ENCODE data around the gene TOMM22. TPM values are rescaled to one million over a fixed set of nuclear protein-coding genes. Genes with fewer than 3 reads are reported as not detected.

TOMM22 gene
- total RNA-seq, 4 donors from 2014 or later, result 39.4 to 61.3 (median 45.8) TPM

DNA sequence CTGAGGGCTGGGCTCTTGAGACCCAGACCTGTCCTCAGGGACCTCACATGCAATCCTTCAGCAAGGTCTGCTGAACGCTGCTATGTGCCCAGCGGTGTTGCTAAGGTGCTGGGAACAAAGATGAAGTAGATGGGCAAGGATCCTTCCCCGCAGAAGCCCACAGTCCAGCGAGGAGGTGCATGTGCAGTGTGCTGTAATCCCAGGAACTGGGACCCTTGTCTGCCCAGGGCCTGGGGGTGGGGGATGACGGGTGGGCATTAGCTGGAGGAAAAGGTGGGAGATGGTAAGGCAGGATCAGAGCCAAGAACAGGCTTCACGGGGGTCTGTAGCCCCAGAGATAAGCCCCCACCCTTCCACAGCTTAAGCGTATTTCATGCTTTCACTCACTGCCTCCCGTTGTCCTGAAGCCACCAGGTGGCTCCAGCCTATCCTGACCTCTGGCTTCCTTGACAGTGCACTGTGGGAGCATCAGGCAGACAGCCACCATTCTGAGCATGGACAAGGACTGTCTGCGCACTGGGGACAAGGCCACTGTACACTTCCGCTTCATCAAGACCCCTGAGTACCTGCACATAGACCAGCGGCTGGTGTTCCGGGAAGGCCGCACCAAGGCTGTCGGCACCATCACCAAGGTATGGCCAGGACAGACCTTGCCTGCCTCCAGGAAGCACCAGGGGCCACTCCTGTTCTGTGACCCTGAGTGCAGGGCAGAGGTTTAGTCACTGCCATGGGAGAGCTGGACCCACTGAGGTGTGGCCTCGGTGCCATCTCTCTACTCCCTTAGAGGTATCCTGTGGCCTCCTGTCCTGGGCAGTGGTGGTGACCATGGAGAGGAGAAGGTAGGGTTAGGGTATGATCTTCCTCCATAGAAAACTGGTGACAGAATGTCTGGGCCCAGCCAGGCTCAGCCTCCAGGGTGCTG lies 46.0 kb downstream of the TOMM22 start:
- Histone ChIP-seq H3K4me1 (peaks cover 1 to 11% of the 10 kb centered on the region in 2 donors), H3K27ac (no peak overlapping the region), H3K4me3 (replicated peaks in 1 of 3) (no peak overlapping the region), H3K36me3 (peaks cover 74 to 89% of the 10 kb centered on the region in 2 donors), H3K9me3 (no peaks in the 10 kb centered on the region), H3K27me3 (no peaks in the 10 kb centered on the region)
- WGBS, 2 donors, result 92 to 98% methylated on average over 9 to 12 of the region's 15 CpGs
- no peak for DNase-seq
- intact Hi-C loops (cut with DNase I), result no loop called here
- TF ChIP-seq, protein P1, sequence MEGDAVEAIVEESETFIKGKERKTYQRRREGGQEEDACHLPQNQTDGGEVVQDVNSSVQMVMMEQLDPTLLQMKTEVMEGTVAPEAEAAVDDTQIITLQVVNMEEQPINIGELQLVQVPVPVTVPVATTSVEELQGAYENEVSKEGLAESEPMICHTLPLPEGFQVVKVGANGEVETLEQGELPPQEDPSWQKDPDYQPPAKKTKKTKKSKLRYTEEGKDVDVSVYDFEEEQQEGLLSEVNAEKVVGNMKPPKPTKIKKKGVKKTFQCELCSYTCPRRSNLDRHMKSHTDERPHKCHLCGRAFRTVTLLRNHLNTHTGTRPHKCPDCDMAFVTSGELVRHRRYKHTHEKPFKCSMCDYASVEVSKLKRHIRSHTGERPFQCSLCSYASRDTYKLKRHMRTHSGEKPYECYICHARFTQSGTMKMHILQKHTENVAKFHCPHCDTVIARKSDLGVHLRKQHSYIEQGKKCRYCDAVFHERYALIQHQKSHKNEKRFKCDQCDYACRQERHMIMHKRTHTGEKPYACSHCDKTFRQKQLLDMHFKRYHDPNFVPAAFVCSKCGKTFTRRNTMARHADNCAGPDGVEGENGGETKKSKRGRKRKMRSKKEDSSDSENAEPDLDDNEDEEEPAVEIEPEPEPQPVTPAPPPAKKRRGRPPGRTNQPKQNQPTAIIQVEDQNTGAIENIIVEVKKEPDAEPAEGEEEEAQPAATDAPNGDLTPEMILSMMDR (IDR thresholded peaks at IDR 0.05), result no peak
- no peak for TF ChIP-seq POLR2A (IDR thresholded peaks at IDR 0.05)

GRCh38 chr22:38728871-38729796 lies 47.4 kb downstream of the TOMM22 start:
- TF ChIP-seq POLR2A (IDR thresholded peaks at IDR 0.05), result no peak
- TF ChIP-seq, protein P1 (IDR thresholded peaks at IDR 0.05), result no peak
- H3K27ac ChIP-seq, result no peak overlapping the region
- no peak overlapping the region for H3K4me3 ChIP-seq (replicated peaks in 1 of 3)
- no peaks in the 10 kb centered on the region for H3K27me3 ChIP-seq
- H3K4me1 ChIP-seq, result peaks cover 13 to 24% of the 10 kb centered on the region in 2 donors
- 95 to 97% methylated on average over 14 to 17 of the region's 18 CpGs for WGBS, 2 donors
- peaks cover 63 to 76% of the 10 kb centered on the region in 2 donors for H3K36me3 ChIP-seq
- no peaks in the 10 kb centered on the region for H3K9me3 ChIP-seq
- DNase-seq, result no peak
- intact Hi-C loops (cut with DNase I), result no loop called here

DNA sequence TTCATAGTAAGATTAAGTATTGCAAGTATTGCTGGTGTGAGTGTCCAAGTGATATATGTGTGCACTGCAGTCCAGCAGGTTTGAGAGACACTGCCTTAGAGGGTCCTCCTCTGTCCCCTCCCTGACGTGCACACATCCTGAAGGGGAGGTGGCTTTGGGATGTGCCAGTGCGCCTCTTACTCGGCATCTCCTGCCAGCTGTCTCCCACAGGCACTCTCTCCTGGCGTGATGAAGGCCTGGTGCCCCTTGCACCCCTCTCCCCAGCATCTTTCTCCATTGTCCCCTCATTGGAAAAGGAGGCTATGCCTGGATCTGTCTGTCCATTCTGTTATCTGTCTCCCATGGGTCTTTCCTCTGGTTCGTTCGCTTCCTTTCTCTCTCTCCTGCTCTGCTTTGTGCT lies 48.2 kb downstream of the TOMM22 start:
- H3K4me3 ChIP-seq (replicated peaks in 1 of 3), result no peak overlapping the region
- no peaks in the 10 kb centered on the region for H3K9me3 ChIP-seq
- DNase-seq, result no peak
- TF ChIP-seq, protein P1 (IDR thresholded peaks at IDR 0.05), result no peak
- no peak for TF ChIP-seq POLR2A (IDR thresholded peaks at IDR 0.05)
- H3K36me3 ChIP-seq, result peaks cover 59 to 68% of the 10 kb centered on the region in 2 donors
- H3K27me3 ChIP-seq, result no peaks in the 10 kb centered on the region
- H3K27ac ChIP-seq, result no peak overlapping the region
- 89 to 96% methylated on average over 6 of the region's 6 CpGs for WGBS, 2 donors
- intact Hi-C loops (cut with DNase I), result no loop called here
- H3K4me1 ChIP-seq, result peaks cover 22 to 32% of the 10 kb centered on the region in 2 donors

DNA sequence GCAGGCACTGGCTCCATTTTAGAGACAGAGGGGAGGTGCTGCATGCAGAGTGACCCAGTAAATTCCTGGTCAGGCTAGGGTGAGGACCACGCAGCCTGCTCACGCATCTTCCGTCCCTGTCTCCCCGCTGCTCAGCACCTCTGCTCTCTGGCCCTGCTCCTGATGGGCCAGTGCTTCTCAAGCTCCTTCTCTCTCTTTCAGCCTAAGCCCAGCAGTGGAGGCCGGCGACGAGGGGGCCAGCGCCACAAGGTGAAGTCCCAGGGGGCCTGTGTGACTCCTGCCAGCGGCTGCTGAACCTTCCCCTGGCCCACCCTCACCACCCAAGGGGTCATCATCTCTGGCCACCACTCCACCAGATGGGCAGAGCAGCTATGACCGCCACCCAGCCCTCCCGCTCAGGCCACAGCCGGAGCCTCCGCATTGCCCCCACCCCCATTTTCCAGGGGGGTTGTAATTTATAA lies 48.7 kb downstream of the TOMM22 start:
- H3K27ac ChIP-seq, result no peak overlapping the region
- WGBS, 2 donors, result 95 to 98% methylated on average over 13 of the region's 13 CpGs
- intact Hi-C loops (cut with DNase I), result no loop called here

More for the DNA sequence above, 48.7 kb downstream of the TOMM22 start:
- Histone ChIP-seq H3K4me1 (peaks cover 22 to 37% of the 10 kb centered on the region in 2 donors), H3K9me3 (no peaks in the 10 kb centered on the region), H3K27me3 (no peaks in the 10 kb centered on the region), H3K36me3 (peaks cover 60 to 67% of the 10 kb centered on the region in 2 donors), H3K4me3 (replicated peaks in 1 of 3) (no peak overlapping the region)
- no peak for DNase-seq
- TF ChIP-seq, protein P1 (IDR thresholded peaks at IDR 0.05), result no peak
- TF ChIP-seq POLR2A (IDR thresholded peaks at IDR 0.05), result no peak

Measured in thyroid gland (tissue), 4 donors.